Adipocyte (in vitro differentiated cells): ENCODE data around the gene FAM163B.
"Not testable (repeated sequence)": the region's sequence is repeated elsewhere in the genome, so short reads cannot be mapped to it uniquely, and the experiment has no call there.

ENCODE experiments used
- DNase-seq: peaks from one replicate; pipeline ENCODE4 v3.0.0-alpha.2; 2015; ENCODE audit warnings: low read depth
- H3K27me3 ChIP-seq: replicated peaks from 2 replicates; pipeline ENCODE4 v1.7.0; 2013; ENCODE audit warnings: mild to moderate bottlenecking, low read length, moderate library complexity; ENCODE audit not compliant: control insufficient read depth, insufficient read depth
- H3K36me3 ChIP-seq: 2 replicates; pipeline ENCODE4 v1.7.0; 2013; ENCODE audit warnings: low read length, mild to moderate bottlenecking, moderate library complexity; ENCODE audit not compliant: control insufficient read depth, insufficient read depth, severe bottlenecking
- H3K4me1 ChIP-seq: 2 replicates; pipeline ENCODE4 v1.7.0; 2013; ENCODE audit warnings: mild to moderate bottlenecking, low read length, moderate library complexity; ENCODE audit not compliant: control insufficient read depth, insufficient read depth
- H3K4me3 ChIP-seq: 2 replicates; pipeline ENCODE4 v1.7.0; 2013; ENCODE audit warnings: mild to moderate bottlenecking, low read length, moderate library complexity
- H3K9ac ChIP-seq: 2 replicates; pipeline ENCODE4 v1.7.0; 2013; ENCODE audit warnings: mild to moderate bottlenecking, low read length, moderate library complexity
- H3K9me3 ChIP-seq: 2 replicates; pipeline ENCODE4 v1.7.0; 2013; ENCODE audit warnings: mild to moderate bottlenecking, low read length, moderate library complexity; ENCODE audit not compliant: control insufficient read depth

The FAM163B gene

GRCh38 chr9:133628766-133629165, 19.6 kb upstream of the FAM163B start:
- Histone ChIP-seq H3K27me3 (peaks cover 65% of the 10 kb centered on the region), H3K4me3 (no peak overlapping the region), H3K36me3 (no peaks in the 10 kb centered on the region), H3K4me1 (no peaks in the 10 kb centered on the region), H3K9me3 (peaks cover 42% of the 10 kb centered on the region), H3K9ac (no peak overlapping the region)
- DNase-seq: no peak

- Histone ChIP-seq H3K27me3 (peaks cover 72% of the 10 kb centered on the region), H3K36me3 (no peaks in the 10 kb centered on the region), H3K9me3 (peaks cover 43% of the 10 kb centered on the region), H3K4me1 (no peaks in the 10 kb centered on the region), H3K9ac (no peak overlapping the region), H3K4me3 (no peak overlapping the region)
- no peak for DNase-seq
Measured at GRCh38 chr9:133627341-133627740, 18.2 kb upstream of the FAM163B start.

- not testable (repeated sequence) for DNase-seq, H3K4me1 ChIP-seq, H3K9ac ChIP-seq, H3K4me3 ChIP-seq, H3K36me3 ChIP-seq
- Histone ChIP-seq H3K9me3 (peaks cover 43% of the 10 kb centered on the region), H3K27me3 (peaks cover 72% of the 10 kb centered on the region)
Measured at GRCh38 chr9:133626008-133626407, 16.8 kb upstream of the FAM163B start.

GRCh38 chr9:133622555-133622954, 13.4 kb upstream of the FAM163B start:
- H3K9me3 ChIP-seq: peaks cover 36% of the 10 kb centered on the region
- no peaks in the 10 kb centered on the region for H3K4me1 ChIP-seq
- H3K9ac ChIP-seq: no peak overlapping the region
- peaks cover 73% of the 10 kb centered on the region for H3K27me3 ChIP-seq
- DNase-seq: no peak
- no peaks in the 10 kb centered on the region for H3K36me3 ChIP-seq
- no peak overlapping the region for H3K4me3 ChIP-seq

DNA sequence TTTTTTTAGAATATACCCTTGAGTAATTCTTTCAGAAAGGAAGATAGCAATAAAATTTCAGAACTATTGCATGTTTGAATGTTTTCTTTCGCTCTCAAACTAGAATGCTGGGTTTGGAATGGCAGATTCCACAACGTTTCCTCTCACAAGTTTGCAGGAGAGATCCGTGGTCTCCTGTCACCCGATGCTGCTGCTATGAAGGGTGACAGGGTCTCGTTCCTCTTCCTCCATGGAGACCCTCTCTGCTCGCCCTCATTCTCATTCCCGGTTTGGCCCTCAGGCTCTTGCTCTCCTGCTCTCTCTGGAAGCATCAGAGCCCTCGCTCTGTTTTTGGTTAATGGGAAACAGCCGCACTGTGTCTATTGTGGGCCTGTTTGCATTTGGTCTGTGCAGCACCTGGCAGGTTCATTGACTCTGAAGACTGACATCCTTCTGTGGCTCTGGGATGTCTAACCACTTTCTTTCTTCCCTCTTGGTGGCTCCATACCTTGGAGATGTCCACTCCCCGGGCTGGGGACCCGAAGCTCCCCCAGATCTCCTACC, 12.6 kb upstream of the FAM163B start:
- peaks cover 73% of the 10 kb centered on the region for H3K27me3 ChIP-seq
- no peak for DNase-seq
- no peaks in the 10 kb centered on the region for H3K4me1 ChIP-seq
- H3K9me3 ChIP-seq: peaks cover 28% of the 10 kb centered on the region
- no peak overlapping the region for H3K9ac ChIP-seq
- H3K4me3 ChIP-seq: no peak overlapping the region
- H3K36me3 ChIP-seq: no peaks in the 10 kb centered on the region

- DNase-seq: no peak
- Histone ChIP-seq H3K9me3 (peaks cover 8% of the 10 kb centered on the region), H3K27me3 (peaks cover 79% of the 10 kb centered on the region), H3K4me1 (no peaks in the 10 kb centered on the region), H3K4me3 (no peak overlapping the region), H3K9ac (no peak overlapping the region), H3K36me3 (no peaks in the 10 kb centered on the region)
Measured at GRCh38 chr9:133619791-133620190, 10.6 kb upstream of the FAM163B start.

DNA sequence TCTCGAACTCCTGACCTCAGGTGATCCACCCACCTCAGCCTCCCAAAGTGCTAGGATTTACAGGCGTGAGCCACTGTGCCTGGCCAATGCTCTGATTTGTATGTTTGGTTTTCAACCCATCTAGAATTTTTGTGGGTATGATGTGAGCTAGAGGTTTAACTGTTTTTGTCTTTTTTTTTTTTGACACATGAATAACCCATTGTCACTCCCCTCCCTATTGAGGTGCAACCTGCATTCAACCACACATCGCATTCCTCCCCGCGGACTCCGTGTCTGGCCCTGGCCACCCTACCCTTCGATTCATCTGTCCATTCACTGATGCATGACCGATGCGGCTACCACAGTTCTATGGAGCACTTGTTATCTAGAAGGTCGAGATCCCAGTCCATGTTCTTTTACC, 9.5 kb upstream of the FAM163B start:
- Histone ChIP-seq H3K36me3 (no peaks in the 10 kb centered on the region), H3K4me3 (no peak overlapping the region), H3K9ac (no peak overlapping the region), H3K27me3 (peaks cover 82% of the 10 kb centered on the region), H3K9me3 (peaks cover under 1% of the 10 kb centered on the region), H3K4me1 (no peaks in the 10 kb centered on the region)
- DNase-seq: no peak

- no peaks in the 10 kb centered on the region for H3K36me3 ChIP-seq
- no peak for DNase-seq
- H3K4me1 ChIP-seq: no peaks in the 10 kb centered on the region
- H3K9ac ChIP-seq: no peak overlapping the region
- H3K9me3 ChIP-seq: no peaks in the 10 kb centered on the region
- no peak overlapping the region for H3K4me3 ChIP-seq
- peaks cover 83% of the 10 kb centered on the region for H3K27me3 ChIP-seq
Measured at GRCh38 chr9:133616643-133617405, 7.6 kb upstream of the FAM163B start.

GRCh38 chr9:133615606-133616188, 6.5 kb upstream of the FAM163B start:
- DNase-seq: no peak
- H3K36me3 ChIP-seq: no peaks in the 10 kb centered on the region
- no peaks in the 10 kb centered on the region for H3K4me1 ChIP-seq
- no peak overlapping the region for H3K4me3 ChIP-seq
- H3K9ac ChIP-seq: no peak overlapping the region
- H3K9me3 ChIP-seq: no peaks in the 10 kb centered on the region
- H3K27me3 ChIP-seq: peaks cover 85% of the 10 kb centered on the region

- Histone ChIP-seq H3K9me3 (no peaks in the 10 kb centered on the region), H3K4me1 (no peaks in the 10 kb centered on the region), H3K9ac (no peak overlapping the region), H3K27me3 (peaks cover 88% of the 10 kb centered on the region), H3K36me3 (no peaks in the 10 kb centered on the region), H3K4me3 (no peak overlapping the region)
- no peak for DNase-seq
Measured at GRCh38 chr9:133615186-133615585, 6.0 kb upstream of the FAM163B start.

GRCh38 chr9:133614678-133615077, 5.5 kb upstream of the FAM163B start:
- Histone ChIP-seq H3K9me3 (peaks cover 4% of the 10 kb centered on the region), H3K4me3 (no peak overlapping the region), H3K9ac (no peak overlapping the region), H3K4me1 (no peaks in the 10 kb centered on the region), H3K36me3 (no peaks in the 10 kb centered on the region), H3K27me3 (peaks cover 92% of the 10 kb centered on the region)
- DNase-seq: no peak
